CD4-positive, alpha-beta T cell (primary cell): ENCODE results near the gene FOCAD. TPM values are rescaled to one million over a fixed set of nuclear protein-coding genes. Genes with fewer than 3 reads are reported as not detected.

Experiments
- ATAC-seq: fragments of 200-7000 bp; cut with Tn5 transposase; one replicate; pipeline ENCODE4 v1.10.0; 2022; ENCODE audit warnings: mild to moderate bottlenecking; ENCODE audit not compliant: poor library complexity
- CTCF ChIA-PET: fragments of 350-600 bp; sonication (Branson Sonifier 250); formaldehyde crosslinking; loops from one replicate; lab custom pipeline; 2021; ENCODE audit warnings: antibody characterized with exemption, inconsistent platforms; lab: Charles Lee
- POLR2A ChIA-PET: fragments of 350-600 bp; sonication (Branson Sonifier 250); formaldehyde crosslinking; loops from one replicate; lab custom pipeline; 2021; ENCODE audit warnings: antibody characterized with exemption, inconsistent platforms; lab: Charles Lee
- DNase-seq, 14 experiments: peaks; one replicate each; pipeline ENCODE4 v3.0.0-alpha.2; 2013 to 2020; ENCODE audit warnings: mixed read lengths in 2 of 14
- H3K27ac ChIP-seq, 2 donors: one replicate each; pipeline versions ENCODE4 v1.5.1 to v1.7.0; 2013; ENCODE audit warnings: low read length in 2 of 2, low read depth in 1 of 2, mild to moderate bottlenecking in 1 of 2
- H3K27me3 ChIP-seq, 2 experiments: 1 replicate in 1 of 2; 2 replicates in 1 of 2; pipeline versions ENCODE4 v1.6.1 to v1.7.0; 2013; ENCODE audit warnings: low read length in 2 of 2, control low read depth in 1 of 2, mild to moderate bottlenecking in 1 of 2, moderate library complexity in 1 of 2; ENCODE audit not compliant: insufficient read depth in 2 of 2, control insufficient read depth in 1 of 2
- H3K36me3 ChIP-seq: one replicate; pipeline ENCODE4 v1.6.1; 2013; ENCODE audit warnings: low read length, control low read depth; ENCODE audit not compliant: insufficient read depth
- H3K4me1 ChIP-seq: one replicate; pipeline ENCODE4 v1.6.1; 2013; ENCODE audit warnings: low read length, control low read depth; ENCODE audit not compliant: insufficient read depth
- H3K4me3 ChIP-seq: one replicate; pipeline ENCODE4 v1.5.1; 2013; ENCODE audit warnings: mild to moderate bottlenecking, low read length, moderate library complexity
- H3K9me3 ChIP-seq, 2 experiments: 1 replicate in 1 of 2; 2 replicates in 1 of 2; pipeline versions ENCODE4 v1.6.1 to v1.7.0; 2013; ENCODE audit warnings: low read length in 2 of 2, mild to moderate bottlenecking in 2 of 2, control low read depth in 1 of 2, moderate library complexity in 1 of 2; ENCODE audit not compliant: control insufficient read depth in 1 of 2, insufficient read depth in 1 of 2
- H3K27ac Mint-ChIP-seq: one replicate; pipeline ENCODE4 v1.8.0; 2020; ENCODE audit warnings: mixed read lengths
- H3K27me3 Mint-ChIP-seq: one replicate; pipeline ENCODE4 v1.8.0; 2021; ENCODE audit warnings: mixed read lengths
- H3K36me3 Mint-ChIP-seq: one replicate; pipeline ENCODE4 v1.8.0; 2021; ENCODE audit warnings: low read depth, mixed read lengths
- H3K4me1 Mint-ChIP-seq: one replicate; pipeline ENCODE4 v1.8.0; 2021; ENCODE audit warnings: low read depth, mixed read lengths
- H3K4me3 Mint-ChIP-seq: one replicate; pipeline ENCODE4 v1.8.0; 2020; ENCODE audit warnings: mild to moderate bottlenecking, mixed read lengths
- H3K9me3 Mint-ChIP-seq: one replicate; pipeline ENCODE4 v1.8.0; 2020; ENCODE audit warnings: mixed read lengths
- CTCF ChIP-seq: fragments of 200-600 bp; IDR thresholded peaks from one replicate; pipeline ENCODE4 v1.8.0; 2022; ENCODE audit warnings: antibody characterized with exemption, mild to moderate bottlenecking
- intact Hi-C, 2 experiments: fragments of 100-400 bp; cut with DNase I in 1 of 2; cut with micrococcal nuclease in 1 of 2; formaldehyde crosslinking; loops; one replicate each; pipeline versions ENCODE4 v1.15.1 to v1.9.0; 2023 to 2025; cut with DNase I, micrococcal nuclease
- total RNA-seq, 174 experiments: library from RNA in 2 of 174; stranded (reverse) in 2 of 174; gene quantifications; one replicate each; pipeline ENCODE4 v1.2.3 and lab custom pipeline; 2021 to 2026

FOCAD gene
- total RNA-seq, 2 experiments from 2014 or later: 12.4 to 14.1 TPM

- no peak for TF ChIP-seq CTCF
- DNase-seq (no peak), ATAC-seq (no peak)
- Histone ChIP-seq H3K36me3 (no peaks in the 10 kb centered on the region), H3K4me3 (no peak overlapping the region), H3K27me3 (no peaks in the 10 kb centered on the region), H3K9me3 (no peaks in the 10 kb centered on the region), H3K4me1 (no peaks in the 10 kb centered on the region), H3K27ac (no peak overlapping the region)
- ChIA-PET CTCF (no interaction called here), POLR2A (no interaction called here)
- Mint-ChIP-seq H3K27me3 (no peaks in the 10 kb centered on the region), H3K36me3 (peaks cover 6% of the 10 kb centered on the region), H3K27ac (no peak overlapping the region), H3K4me3 (no peak overlapping the region), H3K4me1 (peaks cover 3% of the 10 kb centered on the region), H3K9me3 (no peaks in the 10 kb centered on the region)
- intact Hi-C loops: no loop called here
Measured at GRCh38 chr9:20848490-20848889, 164.4 kb downstream of the FOCAD start.

DNA sequence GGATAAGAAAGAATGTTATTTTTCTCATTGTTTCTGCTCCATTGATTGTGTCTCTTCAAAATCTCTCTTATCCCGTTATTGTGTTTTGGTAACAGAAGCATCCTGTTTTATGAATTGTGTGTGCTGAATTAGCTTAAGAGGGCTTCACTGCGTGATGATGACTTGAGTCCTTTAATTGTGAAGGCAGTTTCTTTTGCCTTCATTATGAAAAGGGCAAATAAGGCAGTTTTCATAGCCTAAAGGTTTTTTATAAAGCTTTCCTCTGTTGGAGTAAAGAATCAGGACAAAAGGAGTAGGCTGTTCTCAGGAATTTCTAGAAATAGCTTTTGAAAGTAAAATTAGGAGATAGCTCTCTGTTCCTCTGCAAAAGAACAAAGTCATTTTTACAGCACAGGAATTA is 169.8 kb downstream of the FOCAD start:
- Histone ChIP-seq H3K4me3 (no peak overlapping the region), H3K4me1 (no peaks in the 10 kb centered on the region), H3K27me3 (no peaks in the 10 kb centered on the region), H3K27ac (no peak overlapping the region), H3K36me3 (no peaks in the 10 kb centered on the region), H3K9me3 (no peaks in the 10 kb centered on the region)
- H3K27ac Mint-ChIP-seq: no peak overlapping the region
- H3K27me3 Mint-ChIP-seq: no peaks in the 10 kb centered on the region
- H3K36me3 Mint-ChIP-seq: peaks cover 28% of the 10 kb centered on the region
- H3K4me1 Mint-ChIP-seq: no peaks in the 10 kb centered on the region
- CTCF ChIA-PET: no interaction called here
- no peak overlapping the region for H3K4me3 Mint-ChIP-seq
- no peak for ATAC-seq
- intact Hi-C loops: no loop called here
- TF ChIP-seq CTCF: no peak
- H3K9me3 Mint-ChIP-seq: peaks cover 3% of the 10 kb centered on the region
- no peak for DNase-seq
- POLR2A ChIA-PET: no interaction called here

DNA sequence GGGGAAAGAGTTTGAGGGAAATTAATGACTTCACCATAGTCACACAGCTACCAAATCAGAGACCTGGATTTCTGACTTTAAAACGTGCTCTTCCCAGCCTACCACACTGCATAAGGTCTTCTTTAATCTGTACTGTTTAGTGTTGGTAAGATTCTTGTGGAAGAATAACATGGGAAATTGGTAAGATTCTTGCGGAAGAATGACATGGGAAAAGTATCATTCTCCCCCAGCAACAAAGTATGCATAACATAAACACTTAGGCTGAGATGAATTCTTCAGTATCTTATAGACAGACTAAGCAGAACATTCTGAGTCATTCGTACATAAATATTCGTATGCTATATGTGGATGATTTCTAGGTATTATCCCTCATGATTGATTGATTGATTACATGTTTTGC is 170.4 kb downstream of the FOCAD start:
- Histone ChIP-seq H3K4me1 (no peaks in the 10 kb centered on the region), H3K27ac (no peak overlapping the region), H3K27me3 (no peaks in the 10 kb centered on the region), H3K36me3 (no peaks in the 10 kb centered on the region), H3K9me3 (no peaks in the 10 kb centered on the region), H3K4me3 (no peak overlapping the region)
- Mint-ChIP-seq H3K27me3 (no peaks in the 10 kb centered on the region), H3K27ac (no peak overlapping the region), H3K4me3 (no peak overlapping the region), H3K9me3 (peaks cover 3% of the 10 kb centered on the region), H3K4me1 (no peaks in the 10 kb centered on the region), H3K36me3 (peaks cover 28% of the 10 kb centered on the region)
- ATAC-seq (no peak), DNase-seq (no peak)
- ChIA-PET POLR2A (no interaction called here), CTCF (no interaction called here)
- intact Hi-C loops: no loop called here
- no peak for TF ChIP-seq CTCF
